ENCODE data around the gene SMIM15. TPM values are rescaled to one million over a fixed set of nuclear protein-coding genes. Genes with fewer than 3 reads are reported as not detected.
"Not testable (repeated sequence)": the region's sequence is repeated elsewhere in the genome, so short reads cannot be mapped to it uniquely, and the experiment has no call there.

Gene SMIM15, protein sequence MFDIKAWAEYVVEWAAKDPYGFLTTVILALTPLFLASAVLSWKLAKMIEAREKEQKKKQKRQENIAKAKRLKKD
- 10 to 100 TPM; 57.4 to 78.4 (median 72.0) TPM for polyA plus RNA-seq (ENCODE audit: insufficient read depth in 1 of 5, insufficient read length in 5 of 5, low replicate concordance in 1 of 5)
- long read RNA-seq, donor 1, transcript SMIM15-201 (3 exons, 2,889 nt), result major isoform, 42 of 43 reads
- long read RNA-seq, donor 1, partial matches to known transcripts, result 0 of 43 reads
- long read RNA-seq, donor 1, other reads (novel, unspliced or antisense), result 0 of 43 reads
- long read RNA-seq, donor 2, transcript SMIM15-201 (3 exons, 2,889 nt), result major isoform, 20 of 20 reads
- long read RNA-seq, donor 2, partial matches to known transcripts, result 0 of 20 reads
- long read RNA-seq, donor 2, other reads (novel, unspliced or antisense), result 0 of 20 reads
- long read RNA-seq, donor 3, transcript SMIM15-201 (3 exons, 2,889 nt), result major isoform, 39 of 39 reads
- long read RNA-seq, donor 3, partial matches to known transcripts, result 0 of 39 reads
- long read RNA-seq, donor 3, other reads (novel, unspliced or antisense), result 0 of 39 reads
- long read RNA-seq, donor 4, transcript SMIM15-201 (3 exons, 2,889 nt), result major isoform, 21 of 21 reads
- long read RNA-seq, donor 4, partial matches to known transcripts, result 0 of 21 reads
- long read RNA-seq, donor 4, other reads (novel, unspliced or antisense), result 0 of 21 reads
- long read RNA-seq, donor 5, transcript SMIM15-201 (3 exons, 2,889 nt), result major isoform, 50 of 50 reads
- long read RNA-seq, donor 5, partial matches to known transcripts, result 0 of 50 reads
- long read RNA-seq, donor 5, other reads (novel, unspliced or antisense), result 0 of 50 reads
- long read RNA-seq, donor 6, transcript SMIM15-201 (3 exons, 2,889 nt), result major isoform, 45 of 45 reads
- long read RNA-seq, donor 6, partial matches to known transcripts, result 0 of 45 reads
- long read RNA-seq, donor 6, other reads (novel, unspliced or antisense), result 0 of 45 reads
- long read RNA-seq, donor 7, transcript SMIM15-201 (3 exons, 2,889 nt), result major isoform, 21 of 21 reads
- long read RNA-seq, donor 7, partial matches to known transcripts, result 0 of 21 reads
- long read RNA-seq, donor 7, other reads (novel, unspliced or antisense), result 0 of 21 reads
- long read RNA-seq, donor 8, transcript SMIM15-201 (3 exons, 2,889 nt), result major isoform, 20 of 20 reads
- long read RNA-seq, donor 8, partial matches to known transcripts, result 0 of 20 reads
- long read RNA-seq, donor 8, other reads (novel, unspliced or antisense), result 0 of 20 reads

DNA sequence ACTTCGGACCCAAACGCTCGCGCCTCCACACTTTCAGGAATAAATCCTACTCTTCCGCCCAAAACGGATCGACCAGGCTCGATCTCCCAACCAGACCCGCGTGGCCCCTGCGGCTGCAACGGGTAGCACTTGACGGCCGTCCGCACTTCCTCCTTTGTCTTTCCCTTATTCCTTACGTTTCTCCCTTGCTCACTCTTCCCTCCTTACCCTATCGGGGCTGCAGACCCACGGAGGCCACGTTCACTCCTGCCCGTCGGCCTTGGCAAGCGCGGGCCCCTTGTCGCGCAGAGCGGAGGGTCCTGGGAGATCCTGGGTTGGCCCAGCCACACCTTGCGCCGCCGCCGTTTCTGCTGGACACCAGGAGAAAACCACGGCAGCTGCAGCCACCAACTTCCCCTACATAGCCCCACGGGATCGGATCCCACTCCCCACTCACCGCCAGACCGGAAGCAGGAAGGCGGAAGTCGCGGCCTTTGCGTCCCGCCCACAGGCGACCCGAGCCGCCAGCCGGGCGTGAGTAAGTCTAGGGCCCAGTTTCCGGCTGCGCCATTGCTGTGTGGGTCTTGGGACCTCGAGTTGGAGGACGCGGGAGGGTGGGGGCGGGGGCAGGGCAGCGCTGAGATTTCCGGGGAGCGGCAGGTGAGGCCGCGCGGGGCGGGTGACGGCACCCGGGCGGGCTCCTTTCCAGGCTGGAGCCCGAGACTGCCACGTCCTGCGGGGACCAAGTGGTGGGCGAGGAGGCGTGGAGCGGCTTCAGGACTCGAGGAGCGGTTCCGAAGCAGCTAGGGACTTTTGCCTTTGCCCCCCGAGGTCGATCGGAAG, at the start of gene SMIM15:
TSS of gene SMIM15 (minus strand) at position 459 of the 822 bp plus-strand sequence. CDS start 2,297 bp downstream, outside the sequence.
- peak; percentile 89 to 90 for DNase-seq

DNA sequence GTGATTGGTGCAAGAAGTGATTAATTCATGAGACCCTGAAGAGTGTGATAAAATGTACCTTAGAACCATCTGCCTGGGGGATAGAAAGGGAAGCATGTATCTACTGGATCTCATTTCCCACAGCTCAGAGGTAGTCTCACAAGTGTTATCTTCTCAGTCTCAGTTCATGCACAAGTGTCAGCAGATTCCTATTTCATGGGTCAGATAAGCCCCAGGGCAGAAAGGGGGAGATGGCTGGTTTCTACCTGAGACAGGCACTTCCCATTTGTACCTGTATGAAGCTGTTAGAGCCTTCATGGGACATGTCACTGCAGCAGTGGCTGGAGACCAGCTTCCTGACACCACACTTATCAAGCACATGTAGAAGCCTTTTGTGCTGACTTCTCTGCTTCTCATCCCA, 45.6 kb upstream of the SMIM15 start:
- no peak for DNase-seq

- DNase-seq, result no peak
Observed at GRCh38 chr5:61205013-61205412, 42.7 kb upstream of the SMIM15 start.

GRCh38 chr5:61202213-61202612, 39.9 kb upstream of the SMIM15 start:
- DNase-seq, result no peak

DNA sequence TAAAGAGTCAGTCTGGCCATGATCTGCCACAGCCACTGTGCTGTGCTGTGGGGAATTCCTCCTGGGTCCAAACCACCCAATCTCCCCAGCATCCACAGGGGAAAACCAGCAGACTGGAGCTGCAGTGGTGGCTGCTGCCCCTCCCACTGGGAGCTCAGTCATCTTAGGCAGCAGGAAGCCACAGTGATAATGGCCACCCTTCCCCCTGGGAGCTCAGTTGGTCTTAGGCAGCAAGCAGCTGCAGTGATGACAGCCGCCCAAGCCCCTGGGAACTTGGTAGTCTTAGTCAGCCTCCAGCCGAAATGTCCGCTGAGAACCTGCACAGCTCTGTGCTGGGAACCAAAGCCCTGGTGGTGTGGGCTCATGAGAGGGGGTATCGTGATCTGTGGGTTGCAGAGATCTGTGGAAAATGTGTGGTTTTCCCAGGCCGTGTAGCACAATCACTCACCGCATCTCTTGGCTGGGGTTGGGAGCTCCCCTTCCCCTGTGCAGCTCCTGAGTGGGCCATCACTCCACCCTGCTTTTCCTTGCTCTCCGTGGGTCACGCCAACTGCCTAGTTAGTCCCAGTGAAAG, 38.4 kb upstream of the SMIM15 start:
- DNase-seq, result no peak

DNA sequence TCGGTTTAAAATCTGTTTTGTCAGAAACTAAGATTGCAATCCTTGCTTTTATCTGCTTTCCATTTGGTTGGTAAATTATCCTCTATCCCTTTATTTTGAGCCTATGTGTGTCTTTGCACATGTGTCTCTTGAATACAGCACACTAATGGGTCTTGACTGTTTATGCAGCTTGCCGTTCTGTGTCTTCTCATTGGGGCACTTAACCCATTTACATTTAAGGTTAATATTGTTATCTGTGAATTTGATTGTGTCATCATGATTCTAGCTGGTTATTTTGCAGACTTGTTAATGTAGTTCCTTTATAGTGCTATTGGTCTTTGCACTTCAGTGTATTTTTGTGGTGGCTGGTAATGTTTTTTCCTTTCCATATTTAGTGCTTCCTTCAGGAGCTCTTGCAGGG, 36.3 kb upstream of the SMIM15 start:
- no peak for DNase-seq

DNA sequence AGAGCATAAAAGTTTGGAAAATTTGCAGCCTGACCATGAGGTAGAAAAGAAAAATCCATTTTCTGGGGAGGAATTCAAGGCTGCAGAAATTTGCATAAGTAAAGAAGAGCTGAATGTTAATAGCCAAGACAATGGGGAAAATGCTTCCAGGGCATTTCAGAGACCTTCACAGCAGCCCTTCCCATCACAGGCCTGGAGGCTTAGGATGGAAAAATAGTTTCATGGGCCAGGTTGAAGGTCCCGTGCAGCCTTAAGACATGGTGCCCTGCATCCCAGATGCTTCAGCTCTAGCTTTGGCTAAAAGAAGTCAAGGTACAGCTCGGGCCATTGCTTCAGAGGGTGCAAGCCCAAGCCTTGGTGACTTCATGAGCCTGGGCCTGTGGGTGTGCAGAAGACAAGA, 25.6 kb upstream of the SMIM15 start:
- not testable (repeated sequence) for DNase-seq

- DNase-seq, result not testable (repeated sequence)
Observed at GRCh38 chr5:61187352-61187751, 25.1 kb upstream of the SMIM15 start.

DNA sequence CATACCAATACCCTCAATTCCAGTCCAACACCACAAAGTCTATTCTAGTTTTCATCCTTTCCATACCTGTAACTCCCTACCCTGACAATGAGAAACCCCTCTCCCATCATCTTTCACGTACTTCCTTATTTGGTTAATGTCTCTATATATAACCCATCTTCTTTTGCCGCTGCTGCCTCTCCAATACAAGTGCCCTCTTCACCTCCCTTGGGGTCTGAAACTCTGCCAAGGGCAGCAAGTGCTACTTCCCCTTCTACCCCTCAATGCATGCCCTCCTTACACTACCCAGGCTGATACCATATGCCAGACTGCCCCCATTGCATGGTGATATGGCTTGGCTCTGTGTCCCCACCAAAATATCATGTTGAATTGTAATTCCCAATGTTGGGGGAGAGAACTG, 24.4 kb upstream of the SMIM15 start:
- no peak for DNase-seq

GRCh38 chr5:61184708-61185107, 22.4 kb upstream of the SMIM15 start:
- DNase-seq, result no peak

DNA sequence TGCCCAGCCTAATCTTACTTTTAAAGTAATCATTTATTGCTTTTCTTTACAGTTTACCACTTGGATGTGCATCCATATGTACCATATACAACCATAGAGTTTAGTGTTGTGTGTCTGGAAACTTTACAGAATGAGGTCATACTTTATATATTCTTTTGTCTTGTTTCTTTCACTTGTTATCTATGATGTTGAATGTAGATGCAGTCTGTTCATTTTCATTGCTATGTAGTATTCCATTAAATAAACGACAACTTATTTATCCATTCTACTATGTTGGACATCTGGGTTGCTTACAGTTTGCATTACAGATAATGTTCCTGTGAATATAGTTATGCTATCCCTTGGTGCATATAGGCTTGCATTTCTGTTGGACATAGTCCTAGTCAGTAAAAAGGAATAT, 21.3 kb upstream of the SMIM15 start:
- no peak for DNase-seq

- DNase-seq, result no peak
Observed at GRCh38 chr5:61182449-61182848, 20.2 kb upstream of the SMIM15 start.

DNA sequence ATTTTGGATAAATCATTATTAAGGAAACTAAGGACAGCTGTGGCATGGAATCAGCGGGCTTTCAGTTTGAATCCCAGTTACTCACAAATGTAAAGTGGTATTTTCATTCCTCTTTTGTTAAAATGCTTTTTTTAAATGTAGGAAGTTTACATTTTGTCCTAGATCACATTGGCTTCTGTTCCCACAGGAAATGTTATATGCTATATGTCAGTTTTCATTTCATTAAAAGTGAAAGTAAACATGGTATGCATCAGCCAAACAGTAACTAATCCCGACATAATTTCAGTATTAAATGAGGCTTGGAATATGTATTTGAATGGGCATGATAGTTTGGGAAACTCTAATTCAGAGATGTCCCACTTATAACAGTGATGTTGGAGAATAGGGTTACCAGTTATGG, 18.6 kb upstream of the SMIM15 start:
- DNase-seq, result peak in 1 of 2 donors; percentile 23

DNA sequence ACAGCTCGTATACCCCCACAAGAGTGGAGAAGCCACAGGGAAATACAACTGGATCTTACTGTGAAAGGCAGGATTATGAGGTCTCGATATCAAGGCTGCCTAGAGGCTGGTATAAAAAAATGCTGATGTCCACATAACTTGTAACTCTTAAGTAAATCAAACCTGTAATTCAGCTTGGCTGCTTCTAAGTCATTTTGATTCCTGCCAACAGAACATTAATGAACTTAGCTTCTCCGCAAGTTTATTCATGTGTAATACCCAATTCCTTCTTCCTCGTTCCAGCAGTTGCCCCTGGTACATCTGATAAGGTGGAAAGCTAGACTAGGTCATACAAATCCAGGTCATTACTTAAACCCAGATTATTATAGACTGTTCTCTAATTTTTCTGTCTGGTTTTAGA, 16.4 kb upstream of the SMIM15 start:
- DNase-seq, result no peak

DNA sequence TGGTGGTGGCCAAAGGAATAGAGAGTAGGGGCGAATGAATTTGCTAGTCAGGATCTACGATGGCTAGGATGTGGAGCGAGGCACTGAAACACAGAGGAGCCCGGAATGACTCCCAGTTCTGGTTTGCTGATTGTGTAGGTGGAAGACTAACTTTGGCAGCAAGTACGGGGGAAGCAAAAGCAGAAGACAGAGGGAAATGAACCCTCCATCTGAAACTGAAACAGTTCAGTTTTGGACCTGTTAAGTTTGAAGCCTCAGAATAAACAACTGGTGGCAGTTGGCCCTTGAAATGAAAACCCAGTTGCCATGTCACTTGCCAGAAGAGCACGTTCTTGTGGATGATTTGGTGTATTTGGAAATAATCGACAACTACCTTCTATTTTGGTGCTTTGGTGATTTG, 15.4 kb upstream of the SMIM15 start:
- no peak for DNase-seq

DNA sequence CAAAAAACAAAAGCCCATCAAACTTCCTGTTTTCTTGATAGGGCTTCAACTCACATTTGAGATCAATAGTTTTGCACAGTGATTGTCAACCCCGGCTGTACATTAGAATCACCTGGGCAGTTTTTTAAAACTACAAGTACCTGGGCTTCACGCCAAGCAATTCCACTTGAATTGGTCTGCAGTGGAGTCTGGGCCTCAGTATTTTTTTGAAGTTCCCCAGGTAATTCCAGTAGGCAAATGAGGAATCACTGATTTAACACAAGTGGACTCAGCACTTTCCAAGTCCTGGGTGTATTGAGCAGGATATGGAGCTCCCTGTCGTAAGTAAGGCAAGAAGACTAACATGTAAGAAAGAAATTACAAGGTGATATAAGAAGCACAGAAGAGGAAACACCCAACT, 14.8 kb upstream of the SMIM15 start:
- DNase-seq, result no peak

DNA sequence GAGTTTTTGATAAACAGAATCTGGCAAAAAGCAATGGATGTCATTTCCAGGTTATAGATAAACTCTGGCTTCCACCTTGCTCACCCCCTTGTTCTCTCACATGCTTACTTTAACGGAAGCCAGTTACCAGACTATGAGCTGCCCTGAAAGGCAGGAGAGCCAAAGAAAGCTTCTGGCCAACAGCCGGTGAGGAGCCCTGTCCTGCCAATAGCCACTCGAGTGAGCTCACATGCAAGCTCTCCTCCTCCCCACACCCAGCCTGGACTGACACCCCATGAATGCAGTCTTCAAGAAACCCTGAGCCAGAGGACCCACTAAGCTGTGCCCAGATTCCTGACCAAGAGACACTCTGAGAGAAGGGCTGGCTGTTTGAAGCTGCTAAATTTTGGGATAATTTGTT, 14.4 kb upstream of the SMIM15 start:
- DNase-seq, result no peak

GRCh38 chr5:61171479-61171878, 9.2 kb upstream of the SMIM15 start:
- DNase-seq, result no peak

GRCh38 chr5:61168951-61169350, 6.7 kb upstream of the SMIM15 start:
- no peak for DNase-seq

DNA sequence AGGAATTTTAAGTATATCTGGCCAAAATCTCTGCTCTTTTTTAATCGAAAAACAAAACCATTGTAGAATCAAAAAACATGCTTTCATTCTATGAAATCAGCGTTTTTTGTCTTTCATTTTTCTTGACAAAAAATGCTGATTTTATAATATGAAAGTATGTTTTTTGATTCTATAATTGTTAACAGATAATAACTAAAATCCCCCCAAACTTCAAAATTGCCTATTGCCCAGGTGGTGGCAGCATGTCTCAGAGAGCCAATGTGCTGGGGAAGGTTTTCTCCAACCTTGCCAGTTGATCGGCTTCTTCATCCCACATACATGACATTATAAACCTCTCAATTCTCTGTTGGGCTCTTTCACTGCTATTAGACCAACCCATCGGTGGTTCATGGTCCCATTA, 5.1 kb upstream of the SMIM15 start:
- DNase-seq, result peak in 1 of 2 donors; percentile 37

GRCh38 chr5:61163905-61164304, 1.6 kb upstream of the SMIM15 start:
- DNase-seq, result no peak
